ENCODE results near the gene MGAT4B. TPM values are rescaled to one million over a fixed set of nuclear protein-coding genes. Genes with fewer than 3 reads are reported as not detected.

The MGAT4B gene
- total RNA-seq, 1 donor from 2014 or later = 207 TPM

GRCh38 chr5:179823937-179824744, 17.5 kb upstream of the MGAT4B start:
- no peak for DNase-seq (ENCODE audit: low spot score in 2 of 2)
- intact Hi-C loops (cut with DNase I) = loop anchor here (5.0 kb wide), 1 partner anchor 33 kb away; the partner anchor contains the start of gene MRNIP
- Histone ChIP-seq H3K9me3 (no peaks in the 10 kb centered on the region), H3K4me3 (peak overlapping the region; percentile 19 to 98), H3K36me3 (peaks cover 65 to 68% of the 10 kb centered on the region in 2 donors), H3K27ac (no peak overlapping the region), H3K27me3 (no peaks in the 10 kb centered on the region), H3K4me1 (peaks cover 26 to 42% of the 10 kb centered on the region in 2 donors)
- TF ChIP-seq CTCF (IDR thresholded peaks at IDR 0.05) = no peak

- intact Hi-C loops (cut with DNase I) = loop anchor here (5.0 kb wide), 1 partner anchor 35 kb away; the partner anchor contains the start of gene MRNIP
- H3K27me3 ChIP-seq = no peaks in the 10 kb centered on the region
- H3K9me3 ChIP-seq = no peaks in the 10 kb centered on the region
- H3K27ac ChIP-seq = peak overlapping the region in 1 of 2 donors; percentile 100
- TF ChIP-seq CTCF (IDR thresholded peaks at IDR 0.05) = no peak
- DNase-seq (ENCODE audit: low spot score in 2 of 2) = no peak
- peaks cover 49 to 52% of the 10 kb centered on the region in 2 donors for H3K36me3 ChIP-seq
- peaks cover 34 to 42% of the 10 kb centered on the region in 2 donors for H3K4me1 ChIP-seq
- peak overlapping the region; percentile 84 to 98 for H3K4me3 ChIP-seq
Observed at GRCh38 chr5:179822444-179822990, 15.9 kb upstream of the MGAT4B start.

- DNase-seq (ENCODE audit: low spot score in 2 of 2) = no peak
- H3K36me3 ChIP-seq = peaks cover 44 to 47% of the 10 kb centered on the region in 2 donors
- TF ChIP-seq CTCF (IDR thresholded peaks at IDR 0.05) = no peak
- no peaks in the 10 kb centered on the region for H3K9me3 ChIP-seq
- peak overlapping the region; percentile 84 to 98 for H3K4me3 ChIP-seq
- peak overlapping the region; percentile 98 to 100 for H3K27ac ChIP-seq
- H3K27me3 ChIP-seq = no peaks in the 10 kb centered on the region
- H3K4me1 ChIP-seq = peaks cover 34 to 46% of the 10 kb centered on the region in 2 donors
- intact Hi-C loops (cut with DNase I) = loop anchor here (5.0 kb wide), 1 partner anchor 35 kb away; the partner anchor contains the start of gene MRNIP
Observed at GRCh38 chr5:179822059-179822432, 15.4 kb upstream of the MGAT4B start.

- H3K27ac ChIP-seq = peak overlapping the region; percentile 98 to 100
- H3K4me1 ChIP-seq = peaks cover 34 to 51% of the 10 kb centered on the region in 2 donors
- peak overlapping the region; percentile 84 to 98 for H3K4me3 ChIP-seq
- H3K27me3 ChIP-seq = no peaks in the 10 kb centered on the region
- no peaks in the 10 kb centered on the region for H3K9me3 ChIP-seq
- peak; percentile 90 to 98 for DNase-seq (ENCODE audit: low spot score in 2 of 2)
- TF ChIP-seq CTCF (IDR thresholded peaks at IDR 0.05) = peak in 2 of 3 experiments; percentile 11 to 19
- H3K36me3 ChIP-seq = peaks cover 38 to 41% of the 10 kb centered on the region in 2 donors
- intact Hi-C loops (cut with DNase I) = loop anchor here (2.0 to 5.0 kb wide), 2 partner anchors 36 to 199 kb away; partner anchors contain the start of genes HNRNPH1 and MRNIP
Observed at GRCh38 chr5:179821298-179822058, 14.8 kb upstream of the MGAT4B start.
